Islet of Langerhans (tissue), 1 donor: ENCODE results near the gene PHF3.
"Not testable (repeated sequence)": the region's sequence is repeated elsewhere in the genome, so short reads cannot be mapped to it uniquely, and the experiment has no call there.

ENCODE experiments used
- FAIRE-seq: peaks from one replicate; lab custom pipeline; 2011; peaks lifted over from hg19 to GRCh38; lab: Jason Lieb, UNC

Gene PHF3

DNA sequence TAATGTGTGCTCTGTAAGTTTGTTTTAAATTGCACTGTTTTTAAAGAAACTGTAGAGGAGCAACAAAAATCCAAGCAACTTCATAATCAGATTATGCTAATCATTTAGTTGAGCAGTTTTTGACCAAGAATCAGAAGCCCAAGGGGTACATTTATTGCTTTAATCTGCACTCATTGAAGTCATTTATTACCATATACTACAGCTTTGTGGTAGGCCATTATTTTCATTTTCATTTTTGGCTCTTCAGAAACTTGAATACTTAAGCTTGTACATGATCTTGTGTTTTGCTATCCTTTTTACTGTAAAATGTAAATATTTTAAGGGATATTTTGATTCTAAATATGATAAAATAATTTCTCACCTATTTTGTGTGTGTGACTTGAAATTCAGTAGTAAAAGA lies 78.5 kb downstream of the PHF3 start:
- no peak for FAIRE-seq

DNA sequence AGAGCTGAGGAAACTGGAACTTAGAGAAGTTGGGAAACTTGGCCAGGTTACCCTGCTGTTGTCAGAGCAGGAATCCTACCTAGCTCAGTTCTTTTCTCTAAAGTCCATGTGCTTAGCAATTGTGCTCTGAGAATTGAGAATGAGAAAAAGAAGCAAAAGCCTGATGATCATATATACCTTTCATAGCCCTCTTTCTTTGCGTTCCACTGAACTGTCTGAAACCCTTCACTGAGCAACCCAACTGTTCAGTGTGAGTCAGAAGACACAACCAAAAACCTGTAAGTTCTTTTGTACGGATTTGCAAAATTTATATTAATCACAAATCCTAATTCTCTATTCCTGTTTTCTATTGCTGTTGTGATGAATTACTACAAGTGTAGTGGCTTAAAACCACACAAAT lies 80.6 kb downstream of the PHF3 start:
- no peak for FAIRE-seq

DNA sequence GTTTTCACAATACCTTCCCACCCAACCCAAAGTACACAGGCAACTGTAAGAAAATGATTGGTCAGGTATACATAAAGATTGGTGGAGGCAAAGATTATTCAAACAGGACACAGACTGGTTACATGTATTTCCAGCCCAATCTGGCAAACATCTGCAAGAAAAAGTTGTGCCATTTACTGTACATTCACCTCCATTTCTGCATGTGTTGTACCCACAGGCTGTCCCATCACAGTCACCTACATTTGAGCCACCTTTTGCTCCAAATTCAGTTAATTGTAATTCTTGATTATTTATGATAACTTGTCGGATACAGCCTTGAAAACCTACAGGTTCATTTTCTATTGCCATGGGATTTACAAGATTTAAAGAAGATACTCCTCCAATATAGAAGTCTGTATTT lies 85.6 kb downstream of the PHF3 start:
- FAIRE-seq = no peak

DNA sequence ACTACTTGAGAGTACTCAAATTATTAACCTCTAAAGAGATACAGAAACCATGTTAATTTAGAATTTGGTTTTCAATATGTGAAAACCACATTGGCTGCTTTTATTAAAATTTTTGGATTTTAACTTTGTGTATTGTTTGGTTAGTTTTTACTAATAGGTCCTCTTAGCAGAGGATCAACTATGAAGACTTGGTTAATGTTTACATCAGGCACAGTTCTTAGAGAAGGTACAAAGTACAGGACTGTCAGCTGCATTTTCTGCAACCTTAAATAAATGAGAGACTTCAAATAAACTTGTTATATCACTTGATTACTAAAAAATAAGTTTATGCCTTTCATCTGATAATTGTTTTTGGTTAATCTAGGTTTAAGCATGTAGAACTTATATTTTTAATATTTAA lies 89.1 kb downstream of the PHF3 start:
- peak; percentile 89 for FAIRE-seq

DNA sequence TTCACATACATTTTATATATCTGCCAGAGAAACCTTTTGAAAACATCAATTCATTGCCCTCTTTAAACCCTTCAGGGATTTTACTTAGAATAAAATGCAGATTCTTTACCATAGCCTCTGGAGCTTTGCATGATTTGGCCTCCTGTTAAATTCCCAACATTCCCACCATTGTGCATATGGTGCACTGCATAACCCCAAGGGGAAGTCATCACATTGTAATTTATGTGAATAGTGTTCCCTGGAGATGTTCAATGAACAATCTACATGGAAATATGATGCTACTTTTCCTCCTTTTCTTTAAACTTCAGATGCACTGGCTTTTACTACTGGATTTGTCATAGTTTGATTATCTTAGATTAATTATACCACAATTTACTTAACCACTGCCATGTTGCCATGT lies 94.7 kb downstream of the PHF3 start:
- no peak for FAIRE-seq

DNA sequence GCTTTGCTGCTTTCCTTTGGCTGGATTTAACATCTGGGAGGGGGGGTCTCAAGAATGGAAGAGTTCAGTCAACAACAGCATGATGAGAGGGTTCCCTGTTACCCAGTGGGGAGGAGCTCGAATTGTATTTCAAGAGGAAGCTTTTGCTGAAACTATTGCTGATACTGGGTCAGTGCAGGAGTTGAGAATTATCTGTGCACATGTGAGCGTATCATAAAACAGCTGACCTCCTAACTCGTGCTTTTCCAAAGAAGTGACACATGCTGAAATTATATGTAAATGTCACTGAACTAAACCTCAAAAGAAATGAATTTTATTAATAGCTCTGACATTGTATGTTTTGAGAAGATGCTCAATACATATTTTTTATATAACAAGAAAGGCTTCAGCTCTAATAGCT lies 96.3 kb downstream of the PHF3 start:
- FAIRE-seq = no peak

DNA sequence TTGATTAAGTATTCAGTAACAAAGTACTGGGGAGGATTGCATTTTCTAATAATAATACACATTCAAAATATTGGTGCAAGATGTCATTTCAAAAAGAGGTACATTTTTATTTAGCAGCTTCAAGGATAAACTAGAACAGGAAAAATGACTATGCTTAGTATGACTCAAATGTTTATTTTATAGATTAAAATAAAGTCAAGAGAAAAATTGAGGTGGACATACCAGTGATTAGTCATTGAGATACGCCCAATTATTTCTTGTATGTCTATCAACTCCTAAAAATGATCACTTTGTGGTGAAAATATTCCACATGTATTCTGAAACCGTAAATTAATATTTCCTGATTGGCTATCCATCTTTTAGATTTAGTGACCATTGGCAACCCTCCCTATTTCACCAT lies 96.7 kb downstream of the PHF3 start:
- FAIRE-seq = no peak

DNA sequence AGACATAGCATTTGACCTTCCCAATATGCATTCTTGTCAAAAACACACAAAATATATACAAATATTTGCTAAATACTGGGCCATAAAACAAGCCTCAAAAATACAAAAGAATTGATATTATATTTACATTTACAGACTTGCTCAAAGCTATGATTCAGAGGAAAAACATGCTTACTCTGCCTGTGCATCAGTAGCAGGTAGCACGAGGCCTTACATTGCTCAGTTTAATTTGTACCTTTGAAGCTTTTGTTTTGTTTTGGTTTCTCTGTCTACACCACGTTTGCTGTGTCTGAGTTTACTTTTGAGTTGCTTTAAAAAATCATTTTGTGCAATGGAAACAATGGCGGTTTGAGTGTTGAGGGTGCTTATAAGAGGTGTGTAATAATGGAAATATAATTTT lies 99.3 kb downstream of the PHF3 start:
- FAIRE-seq = no peak

DNA sequence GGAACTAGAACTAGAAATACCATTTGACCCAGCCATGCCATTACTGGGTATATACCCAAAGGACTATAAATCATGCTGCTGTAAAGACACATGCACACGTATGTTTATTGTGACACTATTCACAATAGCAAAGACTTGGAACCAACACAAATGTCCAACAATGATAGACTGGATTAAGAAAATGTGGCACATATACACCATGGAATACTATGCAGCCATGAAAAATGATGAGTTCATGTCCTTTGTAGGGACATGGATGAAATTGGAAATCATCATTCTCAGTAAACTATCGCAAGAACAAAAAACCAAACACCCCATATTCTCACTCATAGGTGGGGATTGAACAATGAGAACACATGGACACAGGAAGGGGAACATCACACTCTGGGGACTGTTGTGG lies 102.6 kb downstream of the PHF3 start:
- FAIRE-seq = not testable (repeated sequence)

DNA sequence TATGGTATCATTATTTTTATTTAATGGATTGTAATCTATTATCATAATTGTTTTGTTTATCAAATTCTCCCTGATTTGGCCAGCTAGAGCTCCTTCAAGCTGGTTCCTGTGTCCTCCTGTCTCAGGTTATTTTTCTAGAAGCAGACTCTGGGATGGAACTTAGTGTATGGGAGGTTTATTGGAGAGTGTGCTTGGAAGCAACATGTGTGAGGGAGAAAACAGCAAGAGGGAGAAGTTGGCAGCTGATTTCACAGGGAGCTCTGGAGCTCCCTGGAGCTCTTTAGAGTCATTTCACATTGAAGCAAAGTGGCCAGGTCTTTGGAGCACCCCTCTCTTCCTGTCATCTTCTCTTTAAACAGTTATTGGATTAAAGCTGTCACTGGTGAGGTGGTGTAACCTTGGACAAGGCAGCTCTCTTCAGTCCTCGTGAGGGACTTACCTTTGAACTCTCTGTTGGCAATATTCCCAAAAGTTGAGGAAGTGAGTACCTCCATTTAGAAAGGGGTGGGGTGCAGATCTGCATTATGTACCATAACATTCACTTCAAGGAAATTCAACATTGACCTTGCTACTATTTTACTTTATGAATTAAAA lies 103.6 kb downstream of the PHF3 start:
- no peak for FAIRE-seq

DNA sequence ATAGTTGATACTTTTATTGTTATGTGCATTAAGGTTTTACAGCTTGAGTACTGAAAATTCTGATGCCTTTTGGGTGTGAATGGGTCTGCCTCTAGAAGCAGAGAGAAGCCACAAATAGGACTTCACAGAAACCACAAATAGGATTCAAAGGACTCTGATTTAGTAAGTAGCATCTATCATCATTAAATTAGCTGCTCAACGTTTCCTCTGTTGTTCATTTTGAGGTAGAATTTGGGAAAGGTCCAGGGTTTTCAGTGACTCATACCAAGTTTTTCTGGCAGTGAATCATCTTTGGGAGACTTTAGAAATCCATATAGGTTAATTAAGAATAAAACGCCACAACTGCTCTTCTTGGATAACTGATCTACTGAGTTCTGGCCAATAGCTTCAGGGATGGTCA lies 105.1 kb downstream of the PHF3 start:
- no peak for FAIRE-seq

DNA sequence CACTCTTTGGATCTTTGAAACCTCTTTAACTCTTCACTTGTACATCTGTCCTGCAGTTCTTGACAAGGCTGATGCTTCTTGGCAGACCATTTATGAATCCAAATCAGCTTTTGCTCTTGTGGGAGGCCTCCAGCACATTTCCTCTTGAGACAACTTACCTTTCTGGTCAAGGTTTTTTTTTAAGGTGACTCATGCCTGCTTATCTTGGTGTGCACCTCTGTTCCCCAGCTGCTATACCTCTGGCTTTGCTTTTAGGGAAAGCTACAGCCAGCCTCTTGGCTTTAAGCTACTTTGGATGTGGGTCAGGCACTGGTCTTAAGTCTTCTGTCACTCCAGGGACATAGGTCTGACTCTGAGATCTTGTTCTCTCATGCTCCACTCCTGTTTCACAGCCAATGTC lies 106.5 kb downstream of the PHF3 start:
- no peak for FAIRE-seq

DNA sequence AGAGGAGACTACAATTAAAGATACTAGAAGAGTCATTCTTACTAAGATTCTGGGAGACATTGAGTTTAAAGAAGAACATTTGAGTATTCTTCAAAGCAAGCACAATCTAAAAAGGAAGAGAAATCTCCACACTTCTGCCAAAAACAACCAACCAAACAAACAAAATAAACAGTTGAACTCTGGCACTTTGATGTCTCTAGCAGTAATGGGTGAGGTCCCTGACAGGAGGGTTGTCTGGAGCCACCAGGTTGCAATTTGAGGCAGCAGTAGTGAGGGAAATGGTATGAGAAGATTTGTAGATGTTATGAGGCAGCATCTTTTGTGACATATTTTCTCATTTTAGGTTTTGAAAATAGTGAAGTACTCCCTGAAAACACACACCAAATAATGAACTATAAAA lies 108.1 kb downstream of the PHF3 start:
- FAIRE-seq = no peak

DNA sequence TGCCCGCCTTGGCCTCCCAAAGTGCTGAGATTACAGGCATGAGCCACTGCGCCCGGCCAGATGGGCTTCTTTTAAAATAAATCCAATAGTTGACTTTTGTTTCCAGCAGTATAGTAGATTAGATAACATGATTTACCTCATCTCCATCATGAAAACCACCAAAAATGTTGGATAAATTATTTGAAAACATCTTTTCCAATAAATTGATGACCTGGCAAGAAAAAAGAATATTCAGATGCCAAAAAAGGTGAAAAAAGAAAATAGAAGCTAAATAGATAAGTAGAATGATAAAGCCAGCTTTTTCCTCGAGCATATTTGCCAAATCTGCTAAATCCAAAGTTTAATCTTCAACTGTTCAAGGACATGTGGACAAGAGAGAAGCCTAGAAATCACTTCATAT lies 109.2 kb downstream of the PHF3 start:
- FAIRE-seq = no peak

DNA sequence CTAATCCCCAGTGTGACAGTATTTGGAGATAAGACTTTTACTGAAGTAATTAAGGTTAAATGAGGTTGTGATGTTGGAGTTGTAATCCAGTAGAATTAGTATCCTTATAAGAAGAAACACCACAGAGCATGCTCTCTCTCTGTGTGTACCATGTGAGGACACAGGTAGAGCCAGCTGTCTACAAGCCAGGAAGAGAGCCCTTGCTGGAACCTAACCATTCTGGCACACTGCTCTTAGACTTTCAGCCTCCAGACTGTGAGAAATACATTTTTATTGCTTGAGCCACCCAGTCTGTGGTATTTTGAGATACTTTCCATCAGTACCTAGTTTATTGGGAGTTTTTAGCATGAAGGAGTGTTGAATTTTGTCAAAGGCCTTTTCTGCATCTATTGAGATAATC lies 110.2 kb downstream of the PHF3 start:
- FAIRE-seq = no peak

DNA sequence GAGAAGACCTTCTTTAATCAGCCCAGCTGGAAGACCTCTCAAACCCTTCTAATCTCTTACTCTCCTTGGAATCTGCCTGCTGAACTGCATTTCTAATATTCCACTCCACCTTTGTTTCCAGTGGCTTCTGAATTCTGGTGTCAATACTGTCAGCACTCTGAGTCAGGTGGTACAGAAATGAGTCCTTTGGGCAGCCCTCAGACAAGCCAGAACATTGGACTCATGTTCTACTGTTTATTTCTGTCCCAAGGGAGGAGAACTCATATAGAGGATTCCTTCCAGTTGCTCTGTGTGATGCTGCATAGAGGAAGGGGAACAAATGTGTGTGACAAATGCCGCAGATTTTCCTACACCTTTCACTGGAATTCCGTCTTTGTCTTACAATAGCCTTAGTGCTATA lies 114.8 kb downstream of the PHF3 start:
- FAIRE-seq = no peak

DNA sequence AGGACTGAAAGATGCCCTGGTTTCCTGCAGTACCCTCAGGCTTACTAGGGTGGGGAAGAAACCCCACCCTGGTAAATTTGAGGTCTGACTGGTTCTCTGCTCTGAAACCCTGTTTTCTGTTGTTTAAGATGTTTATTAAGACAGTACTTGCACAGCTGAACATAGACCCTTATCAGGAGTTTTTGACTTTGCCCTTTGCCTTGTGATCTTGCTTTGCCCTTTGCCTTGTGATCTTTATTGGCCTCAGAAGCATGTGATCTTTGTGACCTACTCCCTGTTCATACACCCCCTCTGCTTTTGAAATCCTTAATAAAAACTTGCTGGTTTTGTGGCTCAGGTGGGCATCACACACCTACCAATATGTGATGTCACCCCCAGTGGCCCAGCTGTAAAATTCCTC lies 121.7 kb downstream of the PHF3 start:
- FAIRE-seq = not testable (repeated sequence)

DNA sequence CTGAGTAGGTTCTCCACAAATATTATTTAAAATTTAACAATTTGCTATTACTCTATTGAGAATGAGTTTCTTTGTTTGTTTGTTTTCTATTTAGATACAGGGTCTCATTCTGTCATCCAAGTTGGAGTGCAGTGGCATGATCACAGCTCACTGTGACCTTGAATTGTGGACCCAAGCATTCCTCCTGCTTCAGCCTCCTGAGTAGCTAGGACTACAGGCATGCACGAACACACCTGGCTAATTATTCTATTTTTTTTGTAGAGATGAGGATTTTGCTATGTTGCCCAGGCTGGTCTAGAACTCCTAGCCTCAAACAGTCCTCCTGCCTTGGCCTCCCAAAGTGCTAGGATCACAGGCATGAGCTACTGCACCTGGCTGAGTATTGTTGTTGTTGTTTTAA lies 122.2 kb downstream of the PHF3 start:
- FAIRE-seq = no peak

DNA sequence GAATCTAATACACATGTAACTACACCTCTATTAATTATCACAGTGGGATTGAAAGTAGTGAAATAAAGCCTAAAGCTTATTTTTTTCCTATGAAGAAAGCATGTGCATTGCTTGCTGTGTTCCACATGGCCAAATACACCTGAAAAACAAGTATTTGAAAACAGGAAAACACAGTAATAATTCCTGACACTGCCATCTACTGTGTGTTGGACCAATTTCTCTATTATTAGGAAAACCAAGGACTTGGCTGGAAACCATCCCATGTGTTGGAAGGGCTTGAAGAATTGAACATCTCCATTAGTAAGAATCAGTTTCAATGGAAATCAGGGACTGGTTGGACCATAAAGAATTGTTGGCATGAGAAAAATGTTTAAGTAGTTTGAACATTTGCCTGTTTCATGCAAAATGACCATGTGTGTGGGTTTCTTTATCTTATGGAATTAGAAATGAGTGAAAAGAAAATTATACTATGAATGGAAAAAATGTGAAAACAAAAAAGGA lies 124.1 kb downstream of the PHF3 start:
- FAIRE-seq = peak; percentile 27

DNA sequence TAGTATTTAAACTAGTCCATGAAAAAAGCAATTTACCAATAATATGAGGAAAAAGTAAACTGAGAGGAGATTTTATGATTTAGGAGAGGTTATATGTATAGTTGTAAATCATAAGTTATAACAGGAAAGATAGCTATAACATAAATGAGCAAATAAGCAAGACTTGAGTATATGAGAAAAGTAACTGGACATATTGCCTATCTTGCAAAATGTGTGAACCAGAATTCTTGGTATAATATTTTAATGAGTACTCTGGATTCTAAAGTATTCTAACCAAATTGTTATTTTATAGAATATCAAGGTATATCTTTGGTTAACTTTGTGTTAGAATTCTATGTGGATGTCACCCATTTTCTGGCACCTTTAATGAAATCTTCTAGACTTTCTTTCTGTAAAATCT lies 124.6 kb downstream of the PHF3 start:
- no peak for FAIRE-seq

DNA sequence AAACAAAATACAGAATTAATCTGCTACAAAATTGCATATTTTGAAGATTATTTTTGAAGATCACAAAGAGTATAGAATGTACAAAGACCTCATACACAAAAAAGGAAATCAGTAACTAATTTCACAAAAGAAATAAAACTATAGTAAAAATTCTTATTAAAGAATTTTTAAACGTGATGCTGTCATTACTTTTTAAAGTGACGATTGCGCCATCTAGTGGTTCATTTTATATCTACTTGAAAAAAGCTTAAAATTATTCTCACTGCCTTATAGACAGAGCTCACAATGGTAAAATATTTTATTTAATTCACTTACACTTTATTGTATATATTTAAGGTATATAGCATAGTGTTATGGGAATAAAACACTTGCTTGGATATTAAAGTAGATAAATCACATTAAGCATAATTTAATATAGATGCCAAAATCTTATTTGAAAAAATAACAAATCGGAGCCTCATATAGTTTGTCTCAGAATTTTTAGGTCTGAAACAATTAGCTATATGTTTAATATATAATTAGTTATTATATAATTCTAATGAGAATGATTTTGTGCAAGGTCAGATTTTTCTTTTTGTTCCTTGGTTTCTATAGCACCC lies 128.8 kb downstream of the PHF3 start:
- FAIRE-seq = peak; percentile 100
